ENCODE measurements around the gene TMEM63C.
"Not testable (repeated sequence)": the region's sequence is repeated elsewhere in the genome, so short reads cannot be mapped to it uniquely, and the experiment has no call there.

TMEM63C gene

DNA sequence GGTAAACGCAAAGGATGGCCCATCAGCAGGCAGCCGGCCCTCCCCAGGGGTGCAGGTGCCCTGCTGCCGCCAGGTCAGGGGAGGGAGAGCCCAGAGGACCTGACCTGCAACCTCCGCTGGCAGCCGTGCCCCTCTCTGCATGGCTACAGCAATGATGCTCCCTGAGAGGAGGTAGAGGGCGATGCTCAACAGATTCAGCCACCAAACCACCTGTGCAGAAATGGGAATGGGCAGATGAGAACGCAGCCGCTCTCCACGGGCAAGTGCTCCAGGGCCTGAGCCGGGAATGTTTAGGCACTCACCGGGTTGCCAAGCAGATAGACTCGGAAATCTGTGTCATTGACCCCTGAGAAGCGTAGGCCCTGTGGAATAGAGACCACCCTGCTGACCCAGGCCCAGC is 98.1 kb downstream of the TMEM63C start:
- no peak for TF ChIP-seq CTCF (IDR thresholded peaks at IDR 0.05; ENCODE audit: insufficient read depth, low read depth, low read length, missing control alignments)
- DNase-seq (ENCODE audit: low read depth): no peak
- no peak overlapping the region for H3K4me3 ChIP-seq (ENCODE audit: low read depth, low read length)

- DNase-seq (ENCODE audit: low read depth); H3K4me3 ChIP-seq (ENCODE audit: low read depth, low read length): not testable (repeated sequence)
Observed at GRCh38 chr14:77280921-77281320, 99.3 kb downstream of the TMEM63C start.

- no peak for DNase-seq (ENCODE audit: low read depth)
- no peak for TF ChIP-seq CTCF (IDR thresholded peaks at IDR 0.05; ENCODE audit: insufficient read depth, low read depth, low read length, missing control alignments)
Observed at GRCh38 chr14:77281852-77282410, 100.3 kb downstream of the TMEM63C start.

GRCh38 chr14:77284066-77284465 is 102.5 kb downstream of the TMEM63C start:
- no peak for DNase-seq (ENCODE audit: low read depth)
- no peak for TF ChIP-seq CTCF (IDR thresholded peaks at IDR 0.05; ENCODE audit: insufficient read depth, low read depth, low read length, missing control alignments)
- H3K4me3 ChIP-seq (ENCODE audit: low read depth, low read length): no peak overlapping the region

More at GRCh38 chr14:77281852-77282410, 100.3 kb downstream of the TMEM63C start:
- H3K4me3 ChIP-seq (ENCODE audit: low read depth, low read length): no peak overlapping the region

DNA sequence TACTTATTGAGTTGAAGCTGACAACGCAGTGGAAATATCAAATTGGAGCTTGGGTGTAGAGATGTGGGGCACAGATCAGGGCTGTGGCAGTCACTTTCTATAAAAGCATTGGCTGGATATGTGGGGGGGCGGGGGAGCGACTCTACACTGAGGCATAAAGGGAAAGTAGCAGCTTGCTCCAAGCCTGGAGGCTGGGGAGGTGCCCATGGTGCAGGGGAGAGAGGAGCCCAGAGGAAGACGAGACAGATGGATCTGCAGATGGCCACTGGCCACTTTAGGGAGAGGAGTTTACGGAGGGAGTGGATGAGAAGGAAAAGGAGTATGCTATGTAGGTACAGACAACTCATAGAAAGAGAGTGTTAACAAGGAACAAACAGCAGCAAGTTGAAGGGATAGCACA is 102.9 kb downstream of the TMEM63C start:
- TF ChIP-seq CTCF (IDR thresholded peaks at IDR 0.05; ENCODE audit: insufficient read depth, low read depth, low read length, missing control alignments): no peak
- no peak overlapping the region for H3K4me3 ChIP-seq (ENCODE audit: low read depth, low read length)
- DNase-seq (ENCODE audit: low read depth): no peak

- TF ChIP-seq CTCF (IDR thresholded peaks at IDR 0.05; ENCODE audit: insufficient read depth, low read depth, low read length, missing control alignments): no peak
- no peak for DNase-seq (ENCODE audit: low read depth)
- H3K4me3 ChIP-seq (ENCODE audit: low read depth, low read length): no peak overlapping the region
Observed at GRCh38 chr14:77286576-77286975, 105.0 kb downstream of the TMEM63C start.

DNA sequence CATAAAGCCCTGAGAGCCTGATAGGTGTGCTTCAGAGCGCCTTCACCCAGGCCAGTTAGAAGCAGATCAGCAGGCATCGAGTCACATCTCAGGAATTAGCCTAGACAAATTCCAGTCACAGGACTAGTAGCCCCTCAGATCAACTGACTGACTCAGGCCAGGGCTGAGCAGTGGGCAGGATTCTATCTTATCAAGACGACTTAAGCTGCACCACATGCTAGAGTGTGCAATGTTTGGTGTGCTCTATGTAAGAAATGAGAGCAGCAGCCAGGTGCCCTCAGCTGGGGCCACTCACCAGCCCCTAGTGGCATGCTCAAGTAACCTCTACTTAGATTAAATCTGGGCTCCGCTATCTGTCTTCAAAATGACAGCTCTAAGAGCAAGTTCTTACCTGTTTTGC is 109.1 kb downstream of the TMEM63C start:
- no peak for DNase-seq (ENCODE audit: low read depth)
- TF ChIP-seq CTCF (IDR thresholded peaks at IDR 0.05; ENCODE audit: insufficient read depth, low read depth, low read length, missing control alignments): peak; percentile 3

More for the DNA sequence above, 109.1 kb downstream of the TMEM63C start:
- no peak overlapping the region for H3K4me3 ChIP-seq (ENCODE audit: low read depth, low read length)

All from GM12865 (cell line).